ENCODE measurements around the gene POLR1H.

- no peak for TF ChIP-seq POLR2A (IDR thresholded peaks at IDR 0.05; ENCODE audit: low read length)
- TF ChIP-seq GATA1 (IDR thresholded peaks at IDR 0.05; ENCODE audit: low read depth, low read length): no peak
Observed at GRCh38 chr6:30013291-30013922, 47.7 kb upstream of the POLR1H start.

Data from erythroblast (primary cell).